A549 (cell line): ENCODE data around the gene SFRP4. TPM values are rescaled to one million over a fixed set of nuclear protein-coding genes. Genes with fewer than 3 reads are reported as not detected.

Experiments used
- ATAC-seq, 2 experiments: fragments of 200-7000 bp in 1 of 2; fragments of >200 bp in 1 of 2; cut with Nextera tagmentation in 1 of 2; cut with Tn5 transposase in 1 of 2; 3 replicates each; pipeline versions ENCODE4 v1.8.0 to v1.9.1; 2018 to 2020; ENCODE audit warnings: mild to moderate bottlenecking in 1 of 2, moderate library complexity in 1 of 2
- CTCF ChIA-PET: fragments of 300-600 bp; sonication (Branson Sonifier 250); formaldehyde crosslinking; extraction: SDS; loops from one replicate; lab custom pipeline; 2021; ENCODE audit warnings: antibody characterized with exemption, inconsistent platforms; lab: Yijun Ruan, JAX
- POLR2A ChIA-PET: fragments of 350-600 bp; formaldehyde crosslinking; extraction: SDS; loops from one replicate; lab custom pipeline; 2021; ENCODE audit warnings: antibody characterized with exemption, inconsistent platforms; lab: Yijun Ruan, JAX
- DNase-seq, 2 experiments: peaks; one replicate each; pipeline versions ENCODE4 v3.0.0 to v3.0.0-alpha.2; 2011 to 2016; ENCODE audit warnings: low read depth in 1 of 2, low spot score in 1 of 2
- FAIRE-seq: peaks from 2 replicates; lab custom pipeline; 2011; peaks lifted over from hg19 to GRCh38; lab: Jason Lieb, UNC
- H3K27ac ChIP-seq, 2 experiments: fragments of >200 bp; sonication (Bioruptor Twin); formaldehyde crosslinking; 3 replicates each; pipeline ENCODE4 v1.5.1; 2016 to 2017
- H3K4me1 ChIP-seq: fragments of >200 bp; sonication (Bioruptor Twin); formaldehyde crosslinking; 3 replicates; pipeline ENCODE4 v1.6.1; 2016
- H3K4me2 ChIP-seq: fragments of >200 bp; sonication (Bioruptor Twin); formaldehyde crosslinking; 3 replicates; pipeline ENCODE4 v1.6.1; 2016
- H3K4me3 ChIP-seq: fragments of >200 bp; sonication (Bioruptor Twin); formaldehyde crosslinking; 3 replicates; pipeline ENCODE4 v1.5.1; 2016
- H3K9me3 ChIP-seq: fragments of >200 bp; sonication (Bioruptor Twin); formaldehyde crosslinking; 3 replicates; pipeline ENCODE4 v1.6.1; 2016
- CBX8 ChIP-seq: fragments of 200-600 bp; sonication (generic); IDR thresholded peaks from 2 replicates; pipeline ENCODE4 v1.6.1; 2016
- CHD2 ChIP-seq: fragments of 150-350 bp; IDR thresholded peaks from 2 replicates; pipeline ENCODE4 v1.6.1; 2014; ENCODE audit warnings: low read length; ENCODE audit not compliant: partially characterized antibody
- GATA3 ChIP-seq: IDR thresholded peaks from 2 replicates; pipeline ENCODE4 v1.6.1; 2012; ENCODE audit warnings: borderline replicate concordance
- HOXA7 ChIP-seq: fragments of 250-450 bp; sonication (Bioruptor Pico); IDR thresholded peaks from 2 replicates; pipeline ENCODE4 v1.5.0; 2020; ENCODE audit warnings: mild to moderate bottlenecking, moderate library complexity
- HOXB5 ChIP-seq: fragments of 250-450 bp; sonication (Bioruptor Pico); IDR thresholded peaks from 2 replicates; pipeline ENCODE4 v1.5.0; 2020; ENCODE audit warnings: mild to moderate bottlenecking, moderate library complexity
- JUN ChIP-seq, 2 experiments: fragments of >200 bp; sonication (Bioruptor Twin); formaldehyde crosslinking; IDR thresholded peaks; 2 replicates in 1 of 2; 3 replicates in 1 of 2; pipeline ENCODE4 v1.6.1; 2016 to 2017
- JUNB ChIP-seq: fragments of >200 bp; sonication (Bioruptor Twin); formaldehyde crosslinking; IDR thresholded peaks from 2 replicates; pipeline ENCODE4 v1.6.1; 2016
- KDM1A ChIP-seq: fragments of 200-600 bp; sonication (generic); IDR thresholded peaks from 2 replicates; pipeline ENCODE4 v1.6.1; 2016; ENCODE audit warnings: low read depth, mild to moderate bottlenecking
- NPAS2 ChIP-seq: fragments of 250-450 bp; sonication (Bioruptor Pico); IDR thresholded peaks from 2 replicates; pipeline ENCODE4 v1.8.0; 2022; ENCODE audit warnings: mild to moderate bottlenecking, moderate library complexity, borderline replicate concordance
- NR3C1 ChIP-seq: fragments of >200 bp; sonication (Bioruptor Twin); formaldehyde crosslinking; IDR thresholded peaks from 3 replicates; pipeline ENCODE4 v1.6.1; 2017
- POLR2A ChIP-seq: IDR thresholded peaks from 2 replicates; pipeline ENCODE4 v1.6.1; 2012; ENCODE audit warnings: mild to moderate bottlenecking, low read length
- POLR2AphosphoS2 ChIP-seq: conservative IDR thresholded peaks from 2 replicates; pipeline ENCODE4 v1.6.1; 2012; ENCODE audit warnings: low read length, improper control_type of control experiment, inconsistent platforms
- RARB ChIP-seq: fragments of 250-450 bp; sonication (Bioruptor Pico); IDR thresholded peaks from 2 replicates; pipeline ENCODE4 v1.8.0; 2021; ENCODE audit warnings: mild to moderate bottlenecking, moderate library complexity
- RNF2 ChIP-seq: fragments of 200-600 bp; sonication (generic); IDR thresholded peaks from 2 replicates; pipeline ENCODE4 v1.6.1; 2016; ENCODE audit warnings: low read depth, mild to moderate bottlenecking, antibody characterized with exemption, moderate library complexity, borderline replicate concordance
- SMC3 ChIP-seq: fragments of >200 bp; sonication (Bioruptor Twin); formaldehyde crosslinking; IDR thresholded peaks from 3 replicates; pipeline ENCODE4 v1.6.1; 2018; ENCODE audit warnings: inconsistent platforms
- ZC3H11A ChIP-seq: fragments of 450-650 bp; IDR thresholded peaks from 2 replicates; pipeline ENCODE4 v1.6.1; 2014; ENCODE audit warnings: antibody characterized with exemption, mild to moderate bottlenecking
- ZNF302 ChIP-seq: fragments of 250-450 bp; sonication (Bioruptor Pico); IDR thresholded peaks from 2 replicates; pipeline ENCODE4 v1.9.0; 2021; ENCODE audit warnings: inconsistent platforms, mild to moderate bottlenecking, moderate library complexity
- WGBS: methylation state at CpG from one replicate; pipeline ENCODE4 v1.1.6; 2017; ENCODE audit errors: missing lambda C conversion rate; 5-methylcytosine and 5-hydroxymethylcytosine counted together
- polyA plus RNA-seq, 4 experiments: library from polyadenylated mRNA; depleted of rRNA in 3 of 4; stranded (reverse); fragments of >200 nt; fragmentation: RNase III in 1 of 4; extraction: RNeasy Plus Mini Kit Qiagen cat#74134 plus additional on column Dnase treatment in 1 of 4; gene quantifications; 2 replicates in 3 of 4; 3 replicates in 1 of 4; pipeline ENCODE4 v1.2.3, GENCODE V29; 2011 to 2017
- TF ChIP-seq, protein P1 (sequence below): fragments of >200 bp; sonication (Bioruptor Twin); formaldehyde crosslinking; IDR thresholded peaks from 3 replicates; pipeline ENCODE4 v1.5.1; 2016
- TF ChIP-seq, protein P2 (sequence below): fragments of 200-600 bp; sonication (generic); IDR thresholded peaks from 2 replicates; pipeline ENCODE4 v1.6.1; 2016; ENCODE audit warnings: antibody characterized with exemption, mild to moderate bottlenecking, moderate library complexity
- TF ChIP-seq, protein P3 (sequence below): IDR thresholded peaks from 2 replicates; pipeline ENCODE4 v1.6.1; 2012; ENCODE audit warnings: low read depth, borderline replicate concordance
- TF ChIP-seq, protein P4 (sequence below): fragments of 150-350 bp; IDR thresholded peaks from 2 replicates; pipeline ENCODE4 v1.6.1; 2014; ENCODE audit warnings: low read depth, mild to moderate bottlenecking, low read length
- TF ChIP-seq, protein P5 (sequence below): IDR thresholded peaks from 2 replicates; pipeline ENCODE4 v1.6.1; 2012
- TF ChIP-seq, protein P6 (sequence below): fragments of 250-450 bp; sonication (Bioruptor Pico); IDR thresholded peaks from 2 replicates; pipeline ENCODE4 v1.5.0; 2021; ENCODE audit warnings: mild to moderate bottlenecking, moderate library complexity, borderline replicate concordance
- TF ChIP-seq, protein P7 (sequence below): fragments of >200 bp; sonication (Bioruptor Twin); formaldehyde crosslinking; IDR thresholded peaks from 3 replicates; pipeline ENCODE4 v1.6.1; 2016
- TF ChIP-seq, protein P8 (sequence below): fragments of 250-450 bp; sonication (Bioruptor Pico); IDR thresholded peaks from 2 replicates; pipeline ENCODE4 v1.5.0; 2020; ENCODE audit warnings: low read depth, mild to moderate bottlenecking, moderate library complexity

SFRP4 gene
- polyA plus RNA-seq, 2 of the 4 experiments (the other 2 are of a cell fraction), result 7.4 to 11.9 TPM

DNA sequence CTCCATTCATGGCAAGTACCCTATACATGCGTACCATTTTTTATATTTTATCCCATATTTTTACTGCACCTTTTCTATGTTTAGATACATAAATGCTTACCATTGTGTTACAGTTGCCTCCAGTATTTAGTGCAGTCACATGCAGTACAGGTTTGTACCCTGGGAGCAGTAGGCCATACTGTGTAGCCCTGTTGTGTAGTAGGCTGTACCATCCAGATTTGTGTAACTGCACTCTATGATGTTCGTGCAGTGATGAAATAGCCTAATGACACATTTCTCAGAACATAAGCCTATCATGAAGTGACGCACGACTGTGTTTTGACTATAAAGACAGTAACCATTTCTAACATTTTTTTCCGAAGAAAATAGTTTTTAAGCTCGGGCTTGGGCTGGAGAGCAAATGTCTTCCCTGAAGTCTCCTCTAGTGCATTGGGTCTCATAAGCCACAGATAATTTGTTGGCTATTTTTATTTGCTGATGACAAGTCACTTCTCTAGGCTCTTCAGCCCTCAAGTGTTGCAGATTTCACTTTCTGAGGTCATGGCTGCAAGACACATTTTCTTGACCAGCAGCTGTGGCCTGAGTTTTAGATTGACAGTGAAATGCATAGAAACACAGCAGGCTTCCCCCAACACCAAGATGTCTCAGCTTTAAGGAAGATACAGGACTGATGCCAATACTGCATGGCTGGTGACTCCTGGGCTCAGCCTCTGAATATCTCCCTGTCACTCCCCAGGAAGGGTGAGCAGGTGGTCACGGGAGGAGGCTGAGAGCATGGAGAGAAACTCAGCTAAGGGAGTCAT is 30.7 kb upstream of the SFRP4 start:
- ChIA-PET POLR2A (no interaction called here), CTCF (interaction anchor here (1.0 kb wide), 1 partner anchor 27 kb away, joined by 4 read pairs; the partner anchor contains the start of gene EPDR1)
- FAIRE-seq (no peak), DNase-seq (no peak), ATAC-seq (no peak)
- 92% methylated on average over 7 of the region's 7 CpGs for WGBS
- H3K4me2 ChIP-seq, result no peak overlapping the region
- H3K4me1 ChIP-seq, result peaks cover 25% of the 10 kb centered on the region
- no peaks in the 10 kb centered on the region for H3K9me3 ChIP-seq
- H3K27ac ChIP-seq, result no peak overlapping the region
- no peak overlapping the region for H3K4me3 ChIP-seq
- TF ChIP-seq, protein P1, sequence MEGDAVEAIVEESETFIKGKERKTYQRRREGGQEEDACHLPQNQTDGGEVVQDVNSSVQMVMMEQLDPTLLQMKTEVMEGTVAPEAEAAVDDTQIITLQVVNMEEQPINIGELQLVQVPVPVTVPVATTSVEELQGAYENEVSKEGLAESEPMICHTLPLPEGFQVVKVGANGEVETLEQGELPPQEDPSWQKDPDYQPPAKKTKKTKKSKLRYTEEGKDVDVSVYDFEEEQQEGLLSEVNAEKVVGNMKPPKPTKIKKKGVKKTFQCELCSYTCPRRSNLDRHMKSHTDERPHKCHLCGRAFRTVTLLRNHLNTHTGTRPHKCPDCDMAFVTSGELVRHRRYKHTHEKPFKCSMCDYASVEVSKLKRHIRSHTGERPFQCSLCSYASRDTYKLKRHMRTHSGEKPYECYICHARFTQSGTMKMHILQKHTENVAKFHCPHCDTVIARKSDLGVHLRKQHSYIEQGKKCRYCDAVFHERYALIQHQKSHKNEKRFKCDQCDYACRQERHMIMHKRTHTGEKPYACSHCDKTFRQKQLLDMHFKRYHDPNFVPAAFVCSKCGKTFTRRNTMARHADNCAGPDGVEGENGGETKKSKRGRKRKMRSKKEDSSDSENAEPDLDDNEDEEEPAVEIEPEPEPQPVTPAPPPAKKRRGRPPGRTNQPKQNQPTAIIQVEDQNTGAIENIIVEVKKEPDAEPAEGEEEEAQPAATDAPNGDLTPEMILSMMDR, result no peak
- TF ChIP-seq, protein P2, sequence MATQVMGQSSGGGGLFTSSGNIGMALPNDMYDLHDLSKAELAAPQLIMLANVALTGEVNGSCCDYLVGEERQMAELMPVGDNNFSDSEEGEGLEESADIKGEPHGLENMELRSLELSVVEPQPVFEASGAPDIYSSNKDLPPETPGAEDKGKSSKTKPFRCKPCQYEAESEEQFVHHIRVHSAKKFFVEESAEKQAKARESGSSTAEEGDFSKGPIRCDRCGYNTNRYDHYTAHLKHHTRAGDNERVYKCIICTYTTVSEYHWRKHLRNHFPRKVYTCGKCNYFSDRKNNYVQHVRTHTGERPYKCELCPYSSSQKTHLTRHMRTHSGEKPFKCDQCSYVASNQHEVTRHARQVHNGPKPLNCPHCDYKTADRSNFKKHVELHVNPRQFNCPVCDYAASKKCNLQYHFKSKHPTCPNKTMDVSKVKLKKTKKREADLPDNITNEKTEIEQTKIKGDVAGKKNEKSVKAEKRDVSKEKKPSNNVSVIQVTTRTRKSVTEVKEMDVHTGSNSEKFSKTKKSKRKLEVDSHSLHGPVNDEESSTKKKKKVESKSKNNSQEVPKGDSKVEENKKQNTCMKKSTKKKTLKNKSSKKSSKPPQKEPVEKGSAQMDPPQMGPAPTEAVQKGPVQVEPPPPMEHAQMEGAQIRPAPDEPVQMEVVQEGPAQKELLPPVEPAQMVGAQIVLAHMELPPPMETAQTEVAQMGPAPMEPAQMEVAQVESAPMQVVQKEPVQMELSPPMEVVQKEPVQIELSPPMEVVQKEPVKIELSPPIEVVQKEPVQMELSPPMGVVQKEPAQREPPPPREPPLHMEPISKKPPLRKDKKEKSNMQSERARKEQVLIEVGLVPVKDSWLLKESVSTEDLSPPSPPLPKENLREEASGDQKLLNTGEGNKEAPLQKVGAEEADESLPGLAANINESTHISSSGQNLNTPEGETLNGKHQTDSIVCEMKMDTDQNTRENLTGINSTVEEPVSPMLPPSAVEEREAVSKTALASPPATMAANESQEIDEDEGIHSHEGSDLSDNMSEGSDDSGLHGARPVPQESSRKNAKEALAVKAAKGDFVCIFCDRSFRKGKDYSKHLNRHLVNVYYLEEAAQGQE, result no peak
- TF ChIP-seq JUNB (no peak), ZC3H11A (no peak), RARB (CRISPR knock-in tag) (no peak), KDM1A (no peak), POLR2AphosphoS2 (no peak), POLR2A (no peak), HOXA7 (CRISPR knock-in tag) (no peak), CBX8 (no peak), JUN (IDR thresholded peaks at IDR 0.05) (no peak), CHD2 (no peak), NPAS2 (CRISPR knock-in tag) (no peak)
- TF ChIP-seq, protein P3, sequence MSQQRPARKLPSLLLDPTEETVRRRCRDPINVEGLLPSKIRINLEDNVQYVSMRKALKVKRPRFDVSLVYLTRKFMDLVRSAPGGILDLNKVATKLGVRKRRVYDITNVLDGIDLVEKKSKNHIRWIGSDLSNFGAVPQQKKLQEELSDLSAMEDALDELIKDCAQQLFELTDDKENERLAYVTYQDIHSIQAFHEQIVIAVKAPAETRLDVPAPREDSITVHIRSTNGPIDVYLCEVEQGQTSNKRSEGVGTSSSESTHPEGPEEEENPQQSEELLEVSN, result no peak

DNA sequence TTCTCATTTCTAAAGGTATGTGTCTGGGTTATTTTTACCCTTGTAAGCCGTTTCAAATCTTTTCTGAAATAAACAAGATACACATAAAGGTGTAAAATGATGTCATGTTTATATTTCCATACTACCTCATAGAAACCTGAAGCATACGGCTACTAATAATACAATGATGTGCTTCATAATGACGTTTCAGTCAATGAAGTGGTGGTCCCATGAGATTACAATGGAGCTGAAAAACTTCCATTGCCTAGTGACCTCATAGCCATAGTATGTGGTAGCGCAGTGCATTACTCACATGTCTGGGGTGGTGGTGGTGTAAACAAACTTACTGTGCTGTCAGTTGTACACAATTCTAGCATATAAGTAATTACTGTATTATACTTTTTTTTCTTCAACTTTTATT is 28.7 kb upstream of the SFRP4 start:
- Histone ChIP-seq H3K4me1 (peaks cover 45% of the 10 kb centered on the region), H3K4me3 (no peak overlapping the region), H3K4me2 (no peak overlapping the region), H3K9me3 (no peaks in the 10 kb centered on the region), H3K27ac (no peak overlapping the region)
- ATAC-seq (no peak), DNase-seq (no peak), FAIRE-seq (no peak)
- no peak for TF ChIP-seq POLR2A
- no peak for TF ChIP-seq ZNF302 (CRISPR knock-in tag)
- TF ChIP-seq GATA3, result no peak
- TF ChIP-seq, protein P4, sequence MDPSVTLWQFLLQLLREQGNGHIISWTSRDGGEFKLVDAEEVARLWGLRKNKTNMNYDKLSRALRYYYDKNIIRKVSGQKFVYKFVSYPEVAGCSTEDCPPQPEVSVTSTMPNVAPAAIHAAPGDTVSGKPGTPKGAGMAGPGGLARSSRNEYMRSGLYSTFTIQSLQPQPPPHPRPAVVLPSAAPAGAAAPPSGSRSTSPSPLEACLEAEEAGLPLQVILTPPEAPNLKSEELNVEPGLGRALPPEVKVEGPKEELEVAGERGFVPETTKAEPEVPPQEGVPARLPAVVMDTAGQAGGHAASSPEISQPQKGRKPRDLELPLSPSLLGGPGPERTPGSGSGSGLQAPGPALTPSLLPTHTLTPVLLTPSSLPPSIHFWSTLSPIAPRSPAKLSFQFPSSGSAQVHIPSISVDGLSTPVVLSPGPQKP, result no peak
- TF ChIP-seq, protein P5, sequence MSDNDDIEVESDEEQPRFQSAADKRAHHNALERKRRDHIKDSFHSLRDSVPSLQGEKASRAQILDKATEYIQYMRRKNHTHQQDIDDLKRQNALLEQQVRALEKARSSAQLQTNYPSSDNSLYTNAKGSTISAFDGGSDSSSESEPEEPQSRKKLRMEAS, result no peak
- no peak for TF ChIP-seq SMC3
- no peak for TF ChIP-seq HOXB5 (CRISPR knock-in tag)
- TF ChIP-seq RNF2, result no peak
- TF ChIP-seq, protein P6, sequence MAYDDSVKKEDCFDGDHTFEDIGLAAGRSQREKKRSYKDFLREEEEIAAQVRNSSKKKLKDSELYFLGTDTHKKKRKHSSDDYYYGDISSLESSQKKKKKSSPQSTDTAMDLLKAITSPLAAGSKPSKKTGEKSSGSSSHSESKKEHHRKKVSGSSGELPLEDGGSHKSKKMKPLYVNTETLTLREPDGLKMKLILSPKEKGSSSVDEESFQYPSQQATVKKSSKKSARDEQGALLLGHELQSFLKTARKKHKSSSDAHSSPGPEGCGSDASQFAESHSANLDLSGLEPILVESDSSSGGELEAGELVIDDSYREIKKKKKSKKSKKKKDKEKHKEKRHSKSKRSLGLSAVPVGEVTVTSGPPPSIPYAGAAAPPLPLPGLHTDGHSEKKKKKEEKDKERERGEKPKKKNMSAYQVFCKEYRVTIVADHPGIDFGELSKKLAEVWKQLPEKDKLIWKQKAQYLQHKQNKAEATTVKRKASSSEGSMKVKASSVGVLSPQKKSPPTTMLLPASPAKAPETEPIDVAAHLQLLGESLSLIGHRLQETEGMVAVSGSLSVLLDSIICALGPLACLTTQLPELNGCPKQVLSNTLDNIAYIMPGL, result no peak
- no peak for TF ChIP-seq NR3C1
- TF ChIP-seq, protein P7, sequence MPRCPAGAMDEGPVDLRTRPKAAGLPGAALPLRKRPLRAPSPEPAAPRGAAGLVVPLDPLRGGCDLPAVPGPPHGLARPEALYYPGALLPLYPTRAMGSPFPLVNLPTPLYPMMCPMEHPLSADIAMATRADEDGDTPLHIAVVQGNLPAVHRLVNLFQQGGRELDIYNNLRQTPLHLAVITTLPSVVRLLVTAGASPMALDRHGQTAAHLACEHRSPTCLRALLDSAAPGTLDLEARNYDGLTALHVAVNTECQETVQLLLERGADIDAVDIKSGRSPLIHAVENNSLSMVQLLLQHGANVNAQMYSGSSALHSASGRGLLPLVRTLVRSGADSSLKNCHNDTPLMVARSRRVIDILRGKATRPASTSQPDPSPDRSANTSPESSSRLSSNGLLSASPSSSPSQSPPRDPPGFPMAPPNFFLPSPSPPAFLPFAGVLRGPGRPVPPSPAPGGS, result no peak
- no peak for TF ChIP-seq JUN (IDR thresholded peaks at IDR 0.05)
- TF ChIP-seq, protein P8, sequence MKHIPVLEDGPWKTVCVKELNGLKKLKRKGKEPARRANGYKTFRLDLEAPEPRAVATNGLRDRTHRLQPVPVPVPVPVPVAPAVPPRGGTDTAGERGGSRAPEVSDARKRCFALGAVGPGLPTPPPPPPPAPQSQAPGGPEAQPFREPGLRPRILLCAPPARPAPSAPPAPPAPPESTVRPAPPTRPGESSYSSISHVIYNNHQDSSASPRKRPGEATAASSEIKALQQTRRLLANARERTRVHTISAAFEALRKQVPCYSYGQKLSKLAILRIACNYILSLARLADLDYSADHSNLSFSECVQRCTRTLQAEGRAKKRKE (CRISPR knock-in tag), result no peak
- no peak for TF ChIP-seq NPAS2 (CRISPR knock-in tag)
- 73% methylated on average over 4 of the region's 4 CpGs for WGBS
- ChIA-PET CTCF (interaction anchor here (1.0 to 2.8 kb wide), 4 partner anchors 21 to 44 kb away, joined by 3 to 14 read pairs (median 4); partner anchors contain the start of genes EPDR1 and SFRP4), POLR2A (interaction anchor here (1.0 kb wide), 1 partner anchor 232 kb away, joined by 4 read pairs; the partner anchor contains the start of gene STARD3NL)
